GM12878 (cell line): ENCODE measurements around the gene ANO3. TPM values are rescaled to one million over a fixed set of nuclear protein-coding genes. Genes with fewer than 3 reads are reported as not detected.

Experiments
- ATAC-seq: fragments of 200-7000 bp; cut with Tn5 transposase; 3 replicates; pipeline ENCODE4 v1.9.1; 2020; ENCODE audit warnings: mild to moderate bottlenecking, moderate library complexity
- BruUV-seq: library from RNA; stranded (reverse); fragments of 400-500 nt; replicated peaks from 2 replicates; lab custom pipeline; 2021; lab: Mats Ljungman, UMichigan
- CTCF ChIA-PET: fragments of 300-600 bp; sonication (Branson Sonifier 250); formaldehyde crosslinking; extraction: SDS; loops from one replicate; lab custom pipeline; 2021; ENCODE audit warnings: inconsistent platforms; lab: Yijun Ruan, JAX
- POLR2A ChIA-PET: fragments of 350-600 bp; formaldehyde crosslinking; extraction: SDS; loops from one replicate; lab custom pipeline; 2021; ENCODE audit warnings: inconsistent platforms; lab: Charles Lee
- RAD21 ChIA-PET: fragments of 300-600 bp; sonication (Branson Sonifier 250); formaldehyde crosslinking; loops from one replicate; lab custom pipeline; 2023; ENCODE audit warnings: antibody characterized with exemption; ENCODE audit not compliant: unreplicated experiment; lab: Charles Lee
- SMC1A ChIA-PET: fragments of 300-600 bp; sonication (Branson Sonifier 250); formaldehyde crosslinking; loops from one replicate; lab custom pipeline; 2023; ENCODE audit not compliant: unreplicated experiment, uncharacterized antibody; lab: Charles Lee
- DNase-seq: peaks from one replicate; pipeline ENCODE4 v3.0.0-alpha.2; 2011; ENCODE audit warnings: low read depth, low spot score
- FAIRE-seq: peaks from 3 replicates; lab custom pipeline; 2011; peaks lifted over from hg19 to GRCh38; lab: Jason Lieb, UNC
- H2AFZ ChIP-seq: 2 replicates; pipeline ENCODE4 v1.6.0; 2011; ENCODE audit warnings: low read depth, low read length, control low read depth; ENCODE audit not compliant: control insufficient read depth
- H3K27ac ChIP-seq: 2 replicates; pipeline ENCODE4 v1.5.1; 2011; ENCODE audit warnings: control low read depth; ENCODE audit not compliant: control insufficient read depth, insufficient read depth
- H3K27me3 ChIP-seq, 2 experiments: replicated peaks in 1 of 2; 2 replicates each; pipeline versions ENCODE4 v1.6.0 to v1.6.1; 2011; ENCODE audit warnings: low read length in 1 of 2; ENCODE audit not compliant: control insufficient read depth in 2 of 2, insufficient read depth in 2 of 2
- H3K36me3 ChIP-seq, 2 experiments: 2 replicates each; pipeline ENCODE4 v1.5.1; 2011; ENCODE audit warnings: low read length in 1 of 2; ENCODE audit not compliant: control insufficient read depth in 2 of 2, insufficient read depth in 2 of 2
- H3K4me1 ChIP-seq: 2 replicates; pipeline ENCODE4 v1.6.1; 2011; ENCODE audit warnings: mild to moderate bottlenecking, low read length, moderate library complexity, mixed read lengths; ENCODE audit not compliant: control insufficient read depth, insufficient read depth
- H3K4me2 ChIP-seq: 2 replicates; pipeline ENCODE4 v1.6.0; 2011; ENCODE audit warnings: control low read depth; ENCODE audit not compliant: control insufficient read depth, insufficient read depth
- H3K4me3 ChIP-seq: fragments of 200-600 bp; sonication (generic); 2 replicates; pipeline ENCODE4 v1.5.1; 2016
- H3K79me2 ChIP-seq: 2 replicates; pipeline ENCODE4 v1.6.0; 2011; ENCODE audit warnings: low read length; ENCODE audit not compliant: control insufficient read depth, insufficient read depth
- H3K9ac ChIP-seq: 2 replicates; pipeline ENCODE4 v1.8.0; 2011; ENCODE audit warnings: low read length, control low read depth, mixed read lengths; ENCODE audit not compliant: control insufficient read depth, insufficient read depth
- H3K9me3 ChIP-seq: replicated peaks from 3 replicates; pipeline ENCODE4 v1.5.1; 2011; ENCODE audit warnings: mild to moderate bottlenecking, low read length; ENCODE audit not compliant: control insufficient read depth, insufficient read depth
- H4K20me1 ChIP-seq: 2 replicates; pipeline ENCODE4 v1.6.0; 2011; ENCODE audit not compliant: control insufficient read depth, insufficient read depth
- DPF2 ChIP-seq: fragments of 450-650 bp; IDR thresholded peaks from 2 replicates; pipeline ENCODE4 v1.6.1; 2017; ENCODE audit warnings: mild to moderate bottlenecking
- EED ChIP-seq: sonication (generic); IDR thresholded peaks from 2 replicates; pipeline ENCODE4 v1.6.1; 2016; ENCODE audit warnings: antibody characterized with exemption, low read depth
- EP300 ChIP-seq, 2 experiments: fragments of 150-350 bp in 1 of 2; IDR thresholded peaks; 2 replicates each; pipeline ENCODE4 v1.6.1; 2011 to 2012; ENCODE audit warnings: low read depth in 2 of 2, low read length in 2 of 2, borderline replicate concordance in 1 of 2, improper control_type of control experiment in 1 of 2, inconsistent platforms in 1 of 2; ENCODE audit not compliant: control insufficient read depth in 1 of 2
- EZH2 ChIP-seq: IDR thresholded peaks from 2 replicates; pipeline ENCODE4 v1.6.1; 2012; ENCODE audit warnings: low read depth, mild to moderate bottlenecking, control low read depth, inconsistent platforms, low read length, borderline replicate concordance; ENCODE audit not compliant: control insufficient read depth
- IKZF1 ChIP-seq: fragments of 450-650 bp; conservative IDR thresholded peaks from 2 replicates; pipeline ENCODE4 v1.6.1; 2017; ENCODE audit warnings: antibody characterized with exemption, mild to moderate bottlenecking
- IKZF2 ChIP-seq, 2 experiments: fragments of 450-650 bp; IDR thresholded peaks; 2 replicates each; pipeline ENCODE4 v1.6.1; 2017; ENCODE audit warnings: mild to moderate bottlenecking in 2 of 2, moderate library complexity in 2 of 2
- MTA2 ChIP-seq: fragments of 450-650 bp; IDR thresholded peaks from 2 replicates; pipeline ENCODE4 v1.6.1; 2016; ENCODE audit warnings: low read depth, mild to moderate bottlenecking, moderate library complexity
- MXI1 ChIP-seq: fragments of 150-350 bp; IDR thresholded peaks from 2 replicates; pipeline ENCODE4 v1.6.1; 2011; ENCODE audit warnings: low read depth, mild to moderate bottlenecking, inconsistent platforms, low read length, improper control_type of control experiment
- NBN ChIP-seq: fragments of 450-650 bp; IDR thresholded peaks from 2 replicates; pipeline ENCODE4 v1.6.1; 2016
- NFYA ChIP-seq: IDR thresholded peaks from 2 replicates; pipeline ENCODE4 v1.6.1; 2011; ENCODE audit warnings: low read depth, mild to moderate bottlenecking, low read length, improper control_type of control experiment, borderline replicate concordance
- POU2F2 ChIP-seq: IDR thresholded peaks from 3 replicates; pipeline ENCODE4 v1.6.1; 2011; ENCODE audit warnings: low read depth, mild to moderate bottlenecking, low read length, borderline replicate concordance
- RAD21 ChIP-seq: IDR thresholded peaks from 2 replicates; pipeline ENCODE4 v1.6.1; 2011; ENCODE audit warnings: mild to moderate bottlenecking, low read depth, low read length, moderate library complexity; ENCODE audit not compliant: insufficient read depth
- RAD51 ChIP-seq: fragments of 450-650 bp; IDR thresholded peaks from 2 replicates; pipeline ENCODE4 v1.6.1; 2016; ENCODE audit warnings: moderate library complexity, mild to moderate bottlenecking, inconsistent platforms
- RELA ChIP-seq: fragments of 450-650 bp; IDR thresholded peaks from 2 replicates; pipeline ENCODE4 v1.8.0; 2014; ENCODE audit warnings: borderline replicate concordance; ENCODE audit not compliant: partially characterized antibody
- RUNX3 ChIP-seq: IDR thresholded peaks from 2 replicates; pipeline ENCODE4 v1.6.1; 2012; ENCODE audit warnings: low read length, inconsistent platforms
- TCF12 ChIP-seq: IDR thresholded peaks from 2 replicates; pipeline ENCODE4 v1.6.1; 2011; ENCODE audit warnings: low read depth, mild to moderate bottlenecking, low read length
- ZNF207 ChIP-seq: fragments of 450-650 bp; IDR thresholded peaks from 2 replicates; pipeline ENCODE4 v1.6.1; 2014; ENCODE audit warnings: antibody characterized with exemption, mild to moderate bottlenecking, borderline replicate concordance
- ZSCAN29 ChIP-seq: fragments of 450-650 bp; IDR thresholded peaks from 2 replicates; pipeline ENCODE4 v1.6.1; 2017; ENCODE audit warnings: mild to moderate bottlenecking, moderate library complexity
- WGBS: methylation state at CpG from one replicate; pipeline ENCODE4 v1.1.6; 2016; ENCODE audit warnings: low lambda C conversion rate; ENCODE audit not compliant: insufficient replicate concordance, insufficient coverage; ENCODE audit errors: missing lambda C conversion rate; 5-methylcytosine and 5-hydroxymethylcytosine counted together
- in situ Hi-C: fragments of 300-500 bp; cut with MboI; formaldehyde crosslinking; loops from 9 replicates; pipeline ENCODE4 v1.14.3; 2018; ENCODE audit warnings: mixed read lengths
- intact Hi-C: fragments of 100-400 bp; cut with micrococcal nuclease; formaldehyde crosslinking; loops from one replicate; pipeline ENCODE4 v1.14.2; 2022; ENCODE audit not compliant: unreplicated experiment
- polyA plus RNA-seq, 11 experiments: library from polyadenylated mRNA; depleted of rRNA in 4 of 11; unstranded in 6 of 11; stranded (reverse) in 5 of 11; fragments of >200 nt; fragmentation: Nextera tagmentation in 4 of 11; fragmentation: Illumina TruSeq in 1 of 11; extraction: Ambion mirVana in 4 of 11; extraction: Trizol in 1 of 11; gene quantifications; 1 replicate in 1 of 11; 2 replicates in 10 of 11; pipeline versions ENCODE4 v1.2.1 to v1.2.3, GENCODE V29; 2011 to 2016; ENCODE audit warnings: inconsistent platforms in 2 of 11, missing spikeins in 2 of 11, low read depth in 1 of 11
- total RNA-seq, 4 experiments: library from RNA; depleted of rRNA in 3 of 4; stranded (reverse); fragments of >200 nt in 3 of 4; fragmentation: Illumina TruSeq in 1 of 4; extraction: Trizol in 1 of 4; gene quantifications; 2 replicates each; pipeline versions ENCODE4 v1.2.1 to v1.2.3, GENCODE V29; 2013 to 2021
- TF ChIP-seq, protein P1 (sequence below): fragments of 450-650 bp; IDR thresholded peaks from 2 replicates; pipeline ENCODE4 v1.6.1; 2017; ENCODE audit warnings: mild to moderate bottlenecking, low read depth, inconsistent platforms; ENCODE audit not compliant: poor library complexity, severe bottlenecking
- TF ChIP-seq, protein P2 (sequence below): fragments of 450-650 bp; IDR thresholded peaks from 2 replicates; pipeline ENCODE4 v1.6.1; 2017; ENCODE audit warnings: low read depth, mild to moderate bottlenecking, moderate library complexity

Gene ANO3
- total and polyA plus RNA-seq, 10 of the 15 experiments (the other 5 are each of a cell fraction or from before 2014, with no cell fraction given): 0.13 to 5.9 (median 0.44) TPM

DNA sequence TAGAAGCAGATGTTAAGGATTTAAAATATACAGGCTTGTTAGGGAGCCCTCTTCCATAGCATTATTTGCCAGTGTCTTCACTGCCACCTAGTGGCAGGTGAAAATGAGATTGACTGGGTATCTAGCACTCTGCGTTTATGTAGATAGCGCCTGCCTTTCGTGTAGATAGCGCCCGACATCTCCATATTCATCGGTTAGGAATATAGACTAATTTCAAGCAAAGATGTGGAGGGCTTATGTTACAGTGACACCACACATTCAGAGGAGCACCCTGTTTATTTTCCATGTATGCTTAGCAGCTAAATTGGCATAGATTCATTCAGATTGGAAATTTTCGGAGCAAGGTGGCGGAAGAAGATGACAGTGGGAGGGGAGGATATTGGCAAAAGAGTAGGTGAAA lies 318.0 kb downstream of the ANO3 start (continued):
- TF ChIP-seq, protein P1, sequence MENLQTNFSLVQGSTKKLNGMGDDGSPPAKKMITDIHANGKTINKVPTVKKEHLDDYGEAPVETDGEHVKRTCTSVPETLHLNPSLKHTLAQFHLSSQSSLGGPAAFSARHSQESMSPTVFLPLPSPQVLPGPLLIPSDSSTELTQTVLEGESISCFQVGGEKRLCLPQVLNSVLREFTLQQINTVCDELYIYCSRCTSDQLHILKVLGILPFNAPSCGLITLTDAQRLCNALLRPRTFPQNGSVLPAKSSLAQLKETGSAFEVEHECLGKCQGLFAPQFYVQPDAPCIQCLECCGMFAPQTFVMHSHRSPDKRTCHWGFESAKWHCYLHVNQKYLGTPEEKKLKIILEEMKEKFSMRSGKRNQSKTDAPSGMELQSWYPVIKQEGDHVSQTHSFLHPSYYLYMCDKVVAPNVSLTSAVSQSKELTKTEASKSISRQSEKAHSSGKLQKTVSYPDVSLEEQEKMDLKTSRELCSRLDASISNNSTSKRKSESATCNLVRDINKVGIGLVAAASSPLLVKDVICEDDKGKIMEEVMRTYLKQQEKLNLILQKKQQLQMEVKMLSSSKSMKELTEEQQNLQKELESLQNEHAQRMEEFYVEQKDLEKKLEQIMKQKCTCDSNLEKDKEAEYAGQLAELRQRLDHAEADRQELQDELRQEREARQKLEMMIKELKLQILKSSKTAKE: peak; percentile 36
- TF ChIP-seq ZNF207 (no peak), RAD21 (peak; percentile 81), EED (no peak)

DNA sequence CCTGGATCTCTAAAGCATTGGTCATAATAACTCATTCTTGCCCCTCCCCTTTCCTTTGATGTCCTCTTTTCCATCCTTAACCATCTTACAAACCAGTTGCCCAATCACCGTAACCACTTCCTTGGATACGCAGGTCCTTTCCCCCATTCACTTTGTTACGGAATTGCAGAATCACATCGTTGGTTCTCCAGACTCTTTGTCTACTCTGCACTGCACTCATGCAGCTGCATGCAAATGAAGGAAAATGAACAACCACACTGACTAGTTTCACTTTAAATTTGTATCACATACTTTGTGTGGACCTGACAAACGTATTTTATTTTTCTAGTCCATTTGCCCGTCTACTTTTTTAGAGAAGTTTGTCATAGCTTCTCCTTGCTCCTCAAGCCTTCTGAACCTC lies 320.0 kb downstream of the ANO3 start:
- FAIRE-seq (no peak), DNase-seq (no peak), ATAC-seq (peak; percentile 89)
- CTCF ChIA-PET: interaction anchor here (1.0 to 4.4 kb wide), 13 partner anchors 15 to 846 kb away, joined by 3 to 37 read pairs (median 9); no protein-coding TSS in a partner anchor
- in situ Hi-C loops (loop anchor here (5.0 kb wide), 1 partner anchor 355 kb away; no protein-coding TSS in a partner anchor), intact Hi-C loops (loop anchor here (5.0 to 10.0 kb wide), 2 partner anchors 90 to 503 kb away; no protein-coding TSS in a partner anchor)
- Histone ChIP-seq H4K20me1 (no peaks in the 10 kb centered on the region), H3K9me3 (no peaks in the 10 kb centered on the region), H3K36me3 (no peaks in the 10 kb centered on the region), H3K79me2 (no peaks in the 10 kb centered on the region), H3K27me3 (no peaks in the 10 kb centered on the region), H3K4me1 (no peaks in the 10 kb centered on the region), H3K27ac (no peak overlapping the region), H3K4me3 (no peak overlapping the region), H3K4me2 (no peak overlapping the region), H3K9ac (no peak overlapping the region), H2AFZ (no peak overlapping the region)
- no TSS peak for BruUV-seq
- 7% methylated on average over 6 of the region's 6 CpGs for WGBS
- RAD21 ChIA-PET: interaction anchor here (0.9 to 2.7 kb wide), 15 partner anchors 13 to 506 kb away, joined by 3 to 17 read pairs (median 4); no protein-coding TSS in a partner anchor
- TF ChIP-seq ZSCAN29: 0 out of 2 replicates have a peak, but pooled peaks have one; percentile 8
- TF ChIP-seq RELA: no peak
- TF ChIP-seq DPF2: peak; percentile 68
- 0 out of 2 replicates have a peak, but pooled peaks have one; percentile 43 for TF ChIP-seq NBN
- peak; percentile 22; the same call in 1 of the 2 replicates for TF ChIP-seq RUNX3
- TF ChIP-seq MTA2: peak; percentile 49; the same call in 1 of the 2 replicates
- no peak for TF ChIP-seq EZH2
- 0 out of 2 replicates have a peak, but pooled peaks have one; percentile 3 for TF ChIP-seq RAD51
- TF ChIP-seq NFYA: no peak
- TF ChIP-seq TCF12: peak; percentile 88
- peak; percentile 72 to 76; a peak in 3 of 4 replicates for TF ChIP-seq EP300 (IDR thresholded peaks at IDR 0.05; ENCODE audit: borderline replicate concordance in 1 of 2, control insufficient read depth in 1 of 2, low read depth in 2 of 2, low read length in 2 of 2)
- peak; percentile 89; the same call in 1 of the 3 replicates for TF ChIP-seq POU2F2
- TF ChIP-seq, protein P2, sequence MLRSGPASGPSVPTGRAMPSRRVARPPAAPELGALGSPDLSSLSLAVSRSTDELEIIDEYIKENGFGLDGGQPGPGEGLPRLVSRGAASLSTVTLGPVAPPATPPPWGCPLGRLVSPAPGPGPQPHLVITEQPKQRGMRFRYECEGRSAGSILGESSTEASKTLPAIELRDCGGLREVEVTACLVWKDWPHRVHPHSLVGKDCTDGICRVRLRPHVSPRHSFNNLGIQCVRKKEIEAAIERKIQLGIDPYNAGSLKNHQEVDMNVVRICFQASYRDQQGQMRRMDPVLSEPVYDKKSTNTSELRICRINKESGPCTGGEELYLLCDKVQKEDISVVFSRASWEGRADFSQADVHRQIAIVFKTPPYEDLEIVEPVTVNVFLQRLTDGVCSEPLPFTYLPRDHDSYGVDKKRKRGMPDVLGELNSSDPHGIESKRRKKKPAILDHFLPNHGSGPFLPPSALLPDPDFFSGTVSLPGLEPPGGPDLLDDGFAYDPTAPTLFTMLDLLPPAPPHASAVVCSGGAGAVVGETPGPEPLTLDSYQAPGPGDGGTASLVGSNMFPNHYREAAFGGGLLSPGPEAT: 0 out of 2 replicates have a peak, but pooled peaks have one; percentile 54
- peak; percentile 79 to 80; a peak in 3 of 4 replicates for TF ChIP-seq IKZF2 (IDR thresholded peaks at IDR 0.05)
- 0 out of 2 replicates have a peak, but pooled peaks have one; percentile 22 for TF ChIP-seq MXI1
- peak; percentile 84 for TF ChIP-seq IKZF1
- POLR2A ChIA-PET: no interaction called here
- SMC1A ChIA-PET: interaction anchor here (1.0 to 4.5 kb wide), 21 partner anchors 8 to 353 kb away, joined by 3 to 37 read pairs (median 7); no protein-coding TSS in a partner anchor
